ENCODE measurements around the gene KCNF1. TPM values are rescaled to one million over a fixed set of nuclear protein-coding genes. Genes with fewer than 3 reads are reported as not detected.

Gene KCNF1
- total RNA-seq, 4 donors from 2014 or later, result 0.22 to 0.42 TPM; not detected in 2

DNA sequence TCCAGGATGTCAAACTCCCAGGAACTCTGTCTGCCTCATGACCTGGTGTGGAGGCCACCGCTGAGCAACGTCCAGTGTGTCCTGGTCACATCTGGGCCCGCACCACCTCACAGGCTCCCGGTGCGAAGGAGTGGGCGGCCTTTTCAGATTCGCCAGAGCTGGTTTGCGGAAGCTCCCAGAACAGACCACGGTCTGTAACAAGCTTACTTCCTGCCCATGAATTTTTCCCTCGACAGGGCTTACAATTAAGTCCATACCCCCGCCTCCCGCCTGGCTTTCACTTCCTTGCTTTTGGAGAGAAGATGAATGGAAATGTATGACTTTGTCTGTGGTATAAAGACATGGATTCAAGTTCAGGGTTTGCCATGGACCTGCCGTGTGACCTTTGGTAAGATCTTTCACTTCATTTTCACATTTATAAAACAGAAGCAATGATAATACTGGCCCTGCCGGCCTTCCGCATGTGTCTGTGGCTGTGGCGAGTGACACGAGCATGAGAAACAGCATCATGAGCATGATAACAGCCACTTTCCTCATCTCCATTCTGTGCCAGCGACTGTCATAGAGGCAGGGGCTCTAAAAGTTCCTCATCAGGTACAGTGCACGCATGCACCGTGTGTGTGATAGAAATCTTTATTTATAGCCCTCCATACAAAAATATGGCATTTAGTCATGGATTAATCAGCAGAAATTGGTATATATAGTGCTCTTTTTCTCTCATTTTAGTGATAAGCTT lies 31.0 kb upstream of the KCNF1 start:
- Histone ChIP-seq H3K4me3 (no peak overlapping the region), H3K36me3 (no peaks in the 10 kb centered on the region), H3K9me3 (no peaks in the 10 kb centered on the region), H3K27me3 (no peaks in the 10 kb centered on the region), H3K27ac (no peak overlapping the region), H3K4me1 (peaks cover 0 to 16% (median 13%) of the 10 kb centered on the region in 4 donors)
- DNase-seq (ENCODE audit: low spot score in 2 of 2), result no peak
- 78 to 80% methylated on average over 17 to 20 of the region's 20 CpGs for WGBS, 2 donors
- TF ChIP-seq EP300 (IDR thresholded peaks at IDR 0.05), result no peak
- TF ChIP-seq, protein P1, sequence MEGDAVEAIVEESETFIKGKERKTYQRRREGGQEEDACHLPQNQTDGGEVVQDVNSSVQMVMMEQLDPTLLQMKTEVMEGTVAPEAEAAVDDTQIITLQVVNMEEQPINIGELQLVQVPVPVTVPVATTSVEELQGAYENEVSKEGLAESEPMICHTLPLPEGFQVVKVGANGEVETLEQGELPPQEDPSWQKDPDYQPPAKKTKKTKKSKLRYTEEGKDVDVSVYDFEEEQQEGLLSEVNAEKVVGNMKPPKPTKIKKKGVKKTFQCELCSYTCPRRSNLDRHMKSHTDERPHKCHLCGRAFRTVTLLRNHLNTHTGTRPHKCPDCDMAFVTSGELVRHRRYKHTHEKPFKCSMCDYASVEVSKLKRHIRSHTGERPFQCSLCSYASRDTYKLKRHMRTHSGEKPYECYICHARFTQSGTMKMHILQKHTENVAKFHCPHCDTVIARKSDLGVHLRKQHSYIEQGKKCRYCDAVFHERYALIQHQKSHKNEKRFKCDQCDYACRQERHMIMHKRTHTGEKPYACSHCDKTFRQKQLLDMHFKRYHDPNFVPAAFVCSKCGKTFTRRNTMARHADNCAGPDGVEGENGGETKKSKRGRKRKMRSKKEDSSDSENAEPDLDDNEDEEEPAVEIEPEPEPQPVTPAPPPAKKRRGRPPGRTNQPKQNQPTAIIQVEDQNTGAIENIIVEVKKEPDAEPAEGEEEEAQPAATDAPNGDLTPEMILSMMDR (IDR thresholded peaks at IDR 0.05), result no peak
- TF ChIP-seq POLR2A (IDR thresholded peaks at IDR 0.05), result no peak

DNA sequence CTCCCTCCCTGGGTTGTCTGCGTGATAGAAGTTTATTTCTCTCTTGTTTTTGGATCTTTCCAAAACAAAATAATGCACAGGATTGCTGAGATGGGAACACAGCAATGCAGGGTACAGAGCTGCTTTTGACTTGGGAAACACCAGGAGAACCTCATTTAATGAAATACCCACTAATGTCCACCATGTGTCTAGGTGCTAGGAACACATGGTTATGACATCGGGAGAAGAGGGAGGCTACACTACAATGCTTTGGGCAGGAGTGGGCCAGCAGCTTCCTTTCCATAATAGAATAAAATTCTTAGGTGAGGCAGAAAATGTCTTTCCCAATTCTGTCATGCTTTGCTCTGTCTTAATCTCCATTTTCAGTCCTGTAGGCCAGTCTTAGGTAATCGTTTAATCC lies 29.2 kb upstream of the KCNF1 start:
- Histone ChIP-seq H3K9me3 (no peaks in the 10 kb centered on the region), H3K27ac (no peak overlapping the region), H3K27me3 (no peaks in the 10 kb centered on the region), H3K4me1 (peaks cover 0 to 16% (median 13%) of the 10 kb centered on the region in 4 donors), H3K4me3 (no peak overlapping the region), H3K36me3 (no peaks in the 10 kb centered on the region)
- no peak for DNase-seq (ENCODE audit: low spot score in 2 of 2)
- TF ChIP-seq, protein P1 (IDR thresholded peaks at IDR 0.05), result no peak
- no peak for TF ChIP-seq POLR2A (IDR thresholded peaks at IDR 0.05)
- no peak for TF ChIP-seq EP300 (IDR thresholded peaks at IDR 0.05)
- 89 to 93% methylated on average over 3 of the region's 3 CpGs for WGBS, 2 donors

DNA sequence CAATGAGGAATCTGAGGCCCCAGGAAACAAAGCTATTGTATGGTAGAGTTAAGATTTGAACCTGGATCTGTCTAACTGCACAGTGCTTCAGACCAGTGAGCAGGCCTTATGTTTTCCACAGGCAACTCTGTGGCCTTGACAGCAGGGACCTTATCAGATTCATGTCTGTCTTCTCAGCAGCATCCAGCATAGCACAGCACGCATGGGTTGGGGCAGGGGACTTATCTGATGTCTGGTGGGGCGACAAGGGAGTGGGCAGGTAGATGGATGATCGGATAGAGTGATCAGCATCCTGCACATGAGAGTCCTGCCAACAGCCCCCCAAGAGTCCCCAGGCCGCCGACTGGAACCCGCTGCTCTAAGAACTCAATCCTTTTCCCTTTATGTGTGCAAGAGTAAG lies 28.7 kb upstream of the KCNF1 start:
- 85% methylated on average over 5 to 6 of the region's 6 CpGs for WGBS, 2 donors
- H3K9me3 ChIP-seq, result no peaks in the 10 kb centered on the region
- H3K4me1 ChIP-seq, result peaks cover 0 to 16% (median 13%) of the 10 kb centered on the region in 4 donors
- TF ChIP-seq, protein P1 (IDR thresholded peaks at IDR 0.05), result no peak
- TF ChIP-seq POLR2A (IDR thresholded peaks at IDR 0.05) (no peak), EP300 (IDR thresholded peaks at IDR 0.05) (no peak)
- H3K36me3 ChIP-seq, result no peaks in the 10 kb centered on the region
- no peak overlapping the region for H3K27ac ChIP-seq
- no peak overlapping the region for H3K4me3 ChIP-seq
- H3K27me3 ChIP-seq, result no peaks in the 10 kb centered on the region
- DNase-seq (ENCODE audit: low spot score in 2 of 2), result no peak

DNA sequence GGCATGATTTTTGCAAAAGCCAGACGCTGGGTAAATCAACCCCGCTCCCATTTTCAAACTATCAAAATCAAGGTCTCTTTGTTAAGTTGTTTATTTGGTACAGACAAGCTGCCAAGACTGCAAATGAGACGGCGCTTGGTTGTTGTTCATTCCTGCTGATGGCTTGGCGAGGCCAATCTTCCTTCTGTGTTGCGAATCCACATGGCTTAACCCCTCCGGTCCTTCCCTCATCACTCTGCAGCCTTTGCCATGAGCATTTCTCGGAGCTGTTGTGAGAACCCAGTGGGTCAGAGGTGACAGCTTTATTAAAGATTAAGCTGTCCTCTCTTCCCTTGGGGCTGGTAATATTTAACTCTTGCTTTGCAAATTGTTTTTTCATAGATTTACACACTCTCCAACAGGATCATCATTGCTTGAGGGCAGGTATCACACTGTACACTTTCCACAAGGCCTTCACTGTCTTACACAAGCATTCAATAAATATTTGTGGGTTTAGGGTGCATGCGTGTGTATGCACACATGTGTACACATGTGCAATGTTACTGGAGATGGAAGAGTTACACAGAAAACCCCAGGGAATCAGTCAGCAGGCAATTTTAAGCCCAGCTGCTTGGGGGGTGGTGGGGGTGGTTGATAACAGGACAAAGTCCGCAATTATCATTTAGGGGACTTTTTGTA lies 27.8 kb upstream of the KCNF1 start:
- 28 to 32% methylated on average over 10 of the region's 10 CpGs for WGBS, 2 donors
- Histone ChIP-seq H3K27me3 (no peaks in the 10 kb centered on the region), H3K9me3 (no peaks in the 10 kb centered on the region), H3K36me3 (no peaks in the 10 kb centered on the region), H3K4me1 (peaks cover 0 to 16% (median 13%) of the 10 kb centered on the region in 4 donors), H3K4me3 (no peak overlapping the region), H3K27ac (no peak overlapping the region)
- TF ChIP-seq EP300 (IDR thresholded peaks at IDR 0.05) (no peak), POLR2A (IDR thresholded peaks at IDR 0.05) (no peak)
- TF ChIP-seq, protein P1 (IDR thresholded peaks at IDR 0.05), result no peak
- no peak for DNase-seq (ENCODE audit: low spot score in 2 of 2)

DNA sequence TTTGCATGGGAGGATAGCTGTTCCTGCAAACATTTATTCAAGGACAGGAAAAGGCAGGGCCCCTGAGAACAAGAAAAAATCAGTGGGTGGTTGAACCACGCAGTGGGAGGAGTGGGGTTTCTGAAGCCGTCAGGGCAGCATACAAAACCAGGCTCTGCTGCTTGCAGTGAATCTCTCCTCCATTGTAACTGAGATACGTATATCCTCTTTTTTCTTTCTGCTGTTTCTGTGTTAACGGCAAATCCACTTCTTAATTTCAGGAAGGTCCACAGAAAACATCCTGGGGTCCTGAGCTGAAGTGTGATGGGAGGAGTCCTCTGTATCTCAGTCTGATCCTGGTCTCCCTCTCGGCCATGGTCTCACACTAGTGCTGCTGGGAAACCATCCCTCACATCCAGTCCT lies 27.2 kb upstream of the KCNF1 start:
- Histone ChIP-seq H3K4me3 (no peak overlapping the region), H3K36me3 (no peaks in the 10 kb centered on the region), H3K9me3 (no peaks in the 10 kb centered on the region), H3K27ac (no peak overlapping the region), H3K4me1 (peaks cover 0 to 16% (median 13%) of the 10 kb centered on the region in 4 donors), H3K27me3 (no peaks in the 10 kb centered on the region)
- TF ChIP-seq EP300 (IDR thresholded peaks at IDR 0.05) (no peak), POLR2A (IDR thresholded peaks at IDR 0.05) (no peak)
- TF ChIP-seq, protein P1 (IDR thresholded peaks at IDR 0.05), result no peak
- DNase-seq (ENCODE audit: low spot score in 2 of 2), result no peak
- WGBS, 2 donors, result 36 to 43% methylated on average over 5 of the region's 5 CpGs

All from tibial nerve (tissue), 4 donors.